Measurements from ENCODE around the gene FHIT. TPM values are rescaled to one million over a fixed set of nuclear protein-coding genes. Genes with fewer than 3 reads are reported as not detected.
A peak's percentile ranks its signal among the peaks of the same experiment; 100 is the strongest.

The FHIT gene
- total and polyA plus RNA-seq, 2 donors from 2014 or later = 20.2 to 61.2 TPM

DNA sequence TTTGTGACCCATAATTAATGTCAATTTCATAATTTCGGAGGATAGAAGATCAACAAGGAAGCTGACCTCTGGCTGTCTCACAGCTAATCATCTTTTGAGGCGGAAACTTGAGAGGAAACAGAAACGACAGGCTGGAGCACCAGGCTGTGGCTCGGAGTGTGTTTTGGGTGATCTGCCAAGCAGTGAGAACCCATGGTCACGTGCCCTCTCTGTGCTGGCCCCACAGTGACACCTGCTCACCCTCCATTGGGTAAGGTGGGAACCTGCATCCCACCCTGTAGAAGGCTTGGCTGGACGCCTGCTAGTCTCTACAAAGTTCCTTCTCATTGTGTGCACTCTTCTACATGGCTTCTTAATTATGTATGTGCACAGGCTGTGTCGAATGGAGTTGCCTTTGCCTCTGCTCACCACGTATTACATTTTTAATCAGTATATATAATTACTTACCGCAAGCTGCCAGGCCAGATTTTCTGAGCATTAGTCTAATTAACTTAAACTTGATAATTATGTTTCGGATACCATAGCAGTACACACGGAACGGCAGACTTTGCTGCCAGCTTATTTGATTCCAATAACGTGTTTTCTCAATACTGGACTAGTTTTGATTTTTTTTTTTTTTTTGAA, 1482.0 kb downstream of the FHIT start:
- H3K4me3 ChIP-seq (ENCODE audit: low read length in 3 of 3) = no peak overlapping the region
- H3K9ac ChIP-seq (ENCODE audit: low read length in 3 of 3) = no peak overlapping the region
- intact Hi-C loops (cut with DNase I) = no loop called here
- H3K27me3 ChIP-seq (ENCODE audit: control insufficient read depth, insufficient read depth, low read length) = no peaks in the 10 kb centered on the region
- TF ChIP-seq CTCF (IDR thresholded peaks at IDR 0.05; ENCODE audit: borderline replicate concordance, extremely low read depth, insufficient read depth) = no peak
- no peak overlapping the region for H3K27ac ChIP-seq (ENCODE audit: low read depth in 2 of 2, low read length in 2 of 2)
- DNase-seq (peak in 1 of 5 donors; percentile 25), FAIRE-seq (no peak)
- no peaks in the 10 kb centered on the region for H3K9me3 ChIP-seq (ENCODE audit: control insufficient read depth in 2 of 3, insufficient read depth in 1 of 3, low read length in 3 of 3)
- no peaks in the 10 kb centered on the region for H3K36me3 ChIP-seq (ENCODE audit: control insufficient read depth in 2 of 3, insufficient read depth in 3 of 3, low read length in 3 of 3)
- no peaks in the 10 kb centered on the region for H3K4me1 ChIP-seq (ENCODE audit: control insufficient read depth in 2 of 3, insufficient read depth in 2 of 3, low read depth in 1 of 3, low read length in 3 of 3)

DNA sequence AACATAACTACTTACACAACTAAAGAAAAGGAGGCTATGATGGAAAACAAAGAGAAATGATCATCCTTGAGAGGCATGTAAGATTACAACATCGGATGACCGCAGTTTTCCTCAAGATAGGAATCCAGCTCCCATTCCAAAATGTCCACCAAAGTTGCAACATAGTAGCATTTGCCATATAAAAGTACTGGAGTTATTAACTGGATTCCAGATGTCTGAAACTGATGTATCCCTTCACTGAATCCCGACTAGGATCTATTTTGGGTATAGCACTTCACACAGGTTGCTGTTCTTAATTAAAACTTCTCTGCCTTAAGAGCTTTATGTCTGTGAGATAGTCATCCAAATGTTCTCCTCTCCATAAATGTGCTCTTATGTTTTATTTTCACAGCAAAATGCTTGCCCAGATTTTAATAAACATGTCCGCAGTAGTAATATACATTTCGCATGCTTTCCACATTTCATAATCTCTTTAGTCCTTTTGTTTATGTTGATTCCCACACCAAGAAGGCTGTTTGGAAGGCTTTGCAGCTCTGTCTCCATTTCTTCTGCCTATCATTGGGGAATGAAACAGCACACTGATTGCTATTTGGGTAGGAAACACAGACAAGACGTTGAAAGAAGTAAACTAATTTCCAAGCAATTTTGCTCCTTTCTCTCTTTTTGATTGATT, 1484.9 kb downstream of the FHIT start:
- H3K9me3 ChIP-seq (ENCODE audit: control insufficient read depth in 2 of 3, insufficient read depth in 1 of 3, low read length in 3 of 3) = no peaks in the 10 kb centered on the region
- FAIRE-seq = no peak
- H3K4me1 ChIP-seq (ENCODE audit: control insufficient read depth in 2 of 3, insufficient read depth in 2 of 3, low read depth in 1 of 3, low read length in 3 of 3) = no peaks in the 10 kb centered on the region
- TF ChIP-seq CTCF (IDR thresholded peaks at IDR 0.05; ENCODE audit: borderline replicate concordance, extremely low read depth, insufficient read depth) = no peak
- H3K9ac ChIP-seq (ENCODE audit: low read length in 3 of 3) = no peak overlapping the region
- H3K27me3 ChIP-seq (ENCODE audit: control insufficient read depth, insufficient read depth, low read length) = no peaks in the 10 kb centered on the region
- no peak overlapping the region for H3K4me3 ChIP-seq (ENCODE audit: low read length in 3 of 3)
- H3K36me3 ChIP-seq (ENCODE audit: control insufficient read depth in 2 of 3, insufficient read depth in 3 of 3, low read length in 3 of 3) = no peaks in the 10 kb centered on the region
- no peak for DNase-seq
- no peak overlapping the region for H3K27ac ChIP-seq (ENCODE audit: low read depth in 2 of 2, low read length in 2 of 2)
- intact Hi-C loops (cut with DNase I) = no loop called here

DNA sequence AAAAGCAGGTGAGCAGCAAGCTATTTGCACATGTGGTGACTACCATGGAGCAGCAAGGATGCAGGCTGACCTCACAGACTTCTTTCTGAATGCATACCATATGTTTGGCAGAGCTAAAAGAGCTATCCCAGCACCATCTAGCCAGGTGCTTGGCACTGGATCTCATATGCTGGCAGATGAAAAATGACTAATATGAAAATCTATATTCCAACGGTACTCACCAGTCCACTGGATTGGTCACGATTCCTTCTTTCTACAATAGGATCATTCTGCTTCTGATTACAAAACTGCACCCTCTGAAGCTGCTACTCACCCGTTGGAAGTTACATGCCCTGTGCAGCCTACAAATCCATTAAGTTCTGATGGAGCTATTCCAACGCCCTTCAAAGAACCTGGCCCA, 1487.1 kb downstream of the FHIT start:
- intact Hi-C loops (cut with DNase I) = no loop called here
- TF ChIP-seq CTCF (IDR thresholded peaks at IDR 0.05; ENCODE audit: borderline replicate concordance, extremely low read depth, insufficient read depth) = no peak
- no peaks in the 10 kb centered on the region for H3K27me3 ChIP-seq (ENCODE audit: control insufficient read depth, insufficient read depth, low read length)
- DNase-seq (no peak), FAIRE-seq (no peak)
- H3K9ac ChIP-seq (ENCODE audit: low read length in 3 of 3) = no peak overlapping the region
- no peaks in the 10 kb centered on the region for H3K36me3 ChIP-seq (ENCODE audit: control insufficient read depth in 2 of 3, insufficient read depth in 3 of 3, low read length in 3 of 3)
- no peak overlapping the region for H3K27ac ChIP-seq (ENCODE audit: low read depth in 2 of 2, low read length in 2 of 2)
- H3K4me1 ChIP-seq (ENCODE audit: control insufficient read depth in 2 of 3, insufficient read depth in 2 of 3, low read depth in 1 of 3, low read length in 3 of 3) = no peaks in the 10 kb centered on the region
- no peaks in the 10 kb centered on the region for H3K9me3 ChIP-seq (ENCODE audit: control insufficient read depth in 2 of 3, insufficient read depth in 1 of 3, low read length in 3 of 3)
- no peak overlapping the region for H3K4me3 ChIP-seq (ENCODE audit: low read length in 3 of 3)

All from kidney (tissue), 14 donors.